Pons (tissue), 1 donor: Measurements from ENCODE around the gene RALGPS2.

ENCODE experiments used
- DNase-seq: peaks from one replicate; pipeline ENCODE4 v3.0.0-alpha.2; 2016; ENCODE audit warnings: low spot score

Gene RALGPS2

GRCh38 chr1:178919581-178919980 lies 194.5 kb downstream of the RALGPS2 start:
- no peak for DNase-seq

- DNase-seq = no peak
Observed at GRCh38 chr1:178921499-178921898, 196.5 kb downstream of the RALGPS2 start.

- no peak for DNase-seq
Observed at GRCh38 chr1:178923512-178923911, 198.5 kb downstream of the RALGPS2 start.

GRCh38 chr1:178926046-178926445 lies 201.0 kb downstream of the RALGPS2 start:
- no peak for DNase-seq

- DNase-seq = no peak
Observed at GRCh38 chr1:178927003-178927402, 202.0 kb downstream of the RALGPS2 start.

GRCh38 chr1:178928041-178928440 lies 203.0 kb downstream of the RALGPS2 start:
- DNase-seq = no peak

GRCh38 chr1:178928976-178929375 lies 203.9 kb downstream of the RALGPS2 start:
- no peak for DNase-seq

- peak; percentile 51 for DNase-seq
Observed at GRCh38 chr1:178931858-178932551, 207.0 kb downstream of the RALGPS2 start.

GRCh38 chr1:178932552-178932906 lies 207.5 kb downstream of the RALGPS2 start:
- DNase-seq = no peak

- DNase-seq = no peak
Observed at GRCh38 chr1:178933105-178933561, 208.1 kb downstream of the RALGPS2 start.

- DNase-seq = no peak
Observed at GRCh38 chr1:178933709-178934490, 208.9 kb downstream of the RALGPS2 start.

GRCh38 chr1:178934546-178934945 lies 209.5 kb downstream of the RALGPS2 start:
- no peak for DNase-seq

- DNase-seq = no peak
Observed at GRCh38 chr1:178935610-178936009, 210.6 kb downstream of the RALGPS2 start.

GRCh38 chr1:178937695-178938094 lies 212.7 kb downstream of the RALGPS2 start:
- no peak for DNase-seq

- DNase-seq = no peak
Observed at GRCh38 chr1:178938101-178938958, 213.3 kb downstream of the RALGPS2 start.

- DNase-seq = peak; percentile 16
Observed at GRCh38 chr1:178938959-178939317, 213.9 kb downstream of the RALGPS2 start.

- DNase-seq = no peak
Observed at GRCh38 chr1:178939338-178940067, 214.5 kb downstream of the RALGPS2 start.

GRCh38 chr1:178940068-178940765 lies 215.2 kb downstream of the RALGPS2 start:
- no peak for DNase-seq

GRCh38 chr1:178941261-178941689 lies 216.2 kb downstream of the RALGPS2 start:
- DNase-seq = no peak

GRCh38 chr1:178941849-178942248 lies 216.8 kb downstream of the RALGPS2 start:
- DNase-seq = no peak
